ENCODE measurements around the gene PRKAB1. TPM values are rescaled to one million over a fixed set of nuclear protein-coding genes. Genes with fewer than 3 reads are reported as not detected.

Gene PRKAB1
- total RNA-seq, 1 donor from 2014 or later: 45.6 TPM

DNA sequence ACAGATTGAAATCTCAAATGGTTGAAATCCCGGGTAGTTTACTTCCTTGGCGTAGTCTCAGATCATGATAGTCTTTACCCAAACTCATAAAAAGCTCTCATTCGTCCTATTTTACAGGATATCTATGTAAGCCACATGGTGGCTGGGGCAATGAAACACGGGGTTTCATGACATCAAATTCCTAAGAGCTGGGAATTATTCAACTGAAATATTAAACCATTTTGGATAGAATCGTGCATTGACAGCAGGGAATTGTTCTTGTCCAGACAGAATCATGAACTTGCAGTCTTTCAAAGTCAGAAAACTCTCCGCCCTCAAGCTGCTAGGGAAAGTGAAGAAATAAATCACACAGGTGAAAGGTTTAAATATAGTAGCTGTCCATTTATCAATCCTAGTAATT lies 33.2 kb upstream of the PRKAB1 start:
- Histone ChIP-seq H3K27me3 (ENCODE audit: low read depth) (no peaks in the 10 kb centered on the region), H3K4me3 (no peak overlapping the region), H3K27ac (no peak overlapping the region), H3K9me3 (no peaks in the 10 kb centered on the region), H3K36me3 (no peaks in the 10 kb centered on the region), H3K4me1 (no peaks in the 10 kb centered on the region)
- intact Hi-C loops (cut with DNase I): no loop called here
- no peak for DNase-seq
- no peak for ATAC-seq
- TF ChIP-seq, protein P1, sequence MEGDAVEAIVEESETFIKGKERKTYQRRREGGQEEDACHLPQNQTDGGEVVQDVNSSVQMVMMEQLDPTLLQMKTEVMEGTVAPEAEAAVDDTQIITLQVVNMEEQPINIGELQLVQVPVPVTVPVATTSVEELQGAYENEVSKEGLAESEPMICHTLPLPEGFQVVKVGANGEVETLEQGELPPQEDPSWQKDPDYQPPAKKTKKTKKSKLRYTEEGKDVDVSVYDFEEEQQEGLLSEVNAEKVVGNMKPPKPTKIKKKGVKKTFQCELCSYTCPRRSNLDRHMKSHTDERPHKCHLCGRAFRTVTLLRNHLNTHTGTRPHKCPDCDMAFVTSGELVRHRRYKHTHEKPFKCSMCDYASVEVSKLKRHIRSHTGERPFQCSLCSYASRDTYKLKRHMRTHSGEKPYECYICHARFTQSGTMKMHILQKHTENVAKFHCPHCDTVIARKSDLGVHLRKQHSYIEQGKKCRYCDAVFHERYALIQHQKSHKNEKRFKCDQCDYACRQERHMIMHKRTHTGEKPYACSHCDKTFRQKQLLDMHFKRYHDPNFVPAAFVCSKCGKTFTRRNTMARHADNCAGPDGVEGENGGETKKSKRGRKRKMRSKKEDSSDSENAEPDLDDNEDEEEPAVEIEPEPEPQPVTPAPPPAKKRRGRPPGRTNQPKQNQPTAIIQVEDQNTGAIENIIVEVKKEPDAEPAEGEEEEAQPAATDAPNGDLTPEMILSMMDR (IDR thresholded peaks at IDR 0.05): no peak

DNA sequence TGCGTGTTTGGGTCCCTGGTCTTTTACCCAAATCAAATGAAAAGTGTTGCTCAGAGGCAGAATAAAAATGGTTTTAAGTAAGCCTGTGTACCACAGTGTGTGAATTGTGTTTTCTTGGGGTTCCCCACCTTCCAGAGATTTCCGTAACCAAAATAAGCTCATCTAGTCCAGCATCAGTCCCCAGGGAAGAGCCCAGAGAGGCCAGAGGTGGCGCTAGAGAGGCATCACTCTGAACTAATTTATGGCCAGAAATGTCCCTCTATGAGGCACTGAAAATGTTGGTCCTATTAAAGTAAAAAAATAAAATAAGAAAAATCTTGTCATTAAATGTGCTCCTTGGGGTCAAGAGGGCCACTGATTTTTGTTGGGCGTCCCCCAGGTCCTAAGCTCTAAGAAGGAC lies 24.9 kb upstream of the PRKAB1 start:
- no peak for DNase-seq
- Histone ChIP-seq H3K36me3 (no peaks in the 10 kb centered on the region), H3K9me3 (no peaks in the 10 kb centered on the region), H3K27ac (no peak overlapping the region), H3K27me3 (ENCODE audit: low read depth) (peaks cover 3% of the 10 kb centered on the region), H3K4me3 (no peak overlapping the region), H3K4me1 (no peaks in the 10 kb centered on the region)
- intact Hi-C loops (cut with DNase I): no loop called here
- no peak for ATAC-seq
- TF ChIP-seq, protein P1 (IDR thresholded peaks at IDR 0.05): peak; percentile 15

DNA sequence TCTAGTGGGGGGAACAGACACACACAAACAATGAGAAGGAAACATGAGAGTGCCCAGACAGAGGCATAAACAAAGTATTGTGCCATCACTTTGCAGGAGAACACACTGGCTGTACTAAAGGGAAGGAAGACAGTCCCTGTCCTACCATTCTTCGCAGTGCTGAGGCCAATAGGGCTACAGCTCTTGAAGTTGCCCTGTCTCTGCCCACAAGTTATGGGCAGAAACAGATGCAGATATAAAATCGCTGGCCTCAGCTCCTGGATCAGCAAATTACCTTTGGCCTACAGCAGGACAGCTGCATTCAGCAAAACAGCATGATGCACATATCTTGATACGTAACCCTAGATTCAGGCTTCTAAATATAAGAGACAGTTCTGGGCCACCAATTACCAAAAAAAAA lies 23.0 kb upstream of the PRKAB1 start:
- TF ChIP-seq, protein P1 (IDR thresholded peaks at IDR 0.05): no peak
- no peak overlapping the region for H3K27ac ChIP-seq
- no peak overlapping the region for H3K4me3 ChIP-seq
- H3K4me1 ChIP-seq: peaks cover 3% of the 10 kb centered on the region
- intact Hi-C loops (cut with DNase I): no loop called here
- H3K36me3 ChIP-seq: no peaks in the 10 kb centered on the region
- DNase-seq (no peak), ATAC-seq (no peak)
- peaks cover 3% of the 10 kb centered on the region for H3K27me3 ChIP-seq (ENCODE audit: low read depth)
- H3K9me3 ChIP-seq: no peaks in the 10 kb centered on the region

DNA sequence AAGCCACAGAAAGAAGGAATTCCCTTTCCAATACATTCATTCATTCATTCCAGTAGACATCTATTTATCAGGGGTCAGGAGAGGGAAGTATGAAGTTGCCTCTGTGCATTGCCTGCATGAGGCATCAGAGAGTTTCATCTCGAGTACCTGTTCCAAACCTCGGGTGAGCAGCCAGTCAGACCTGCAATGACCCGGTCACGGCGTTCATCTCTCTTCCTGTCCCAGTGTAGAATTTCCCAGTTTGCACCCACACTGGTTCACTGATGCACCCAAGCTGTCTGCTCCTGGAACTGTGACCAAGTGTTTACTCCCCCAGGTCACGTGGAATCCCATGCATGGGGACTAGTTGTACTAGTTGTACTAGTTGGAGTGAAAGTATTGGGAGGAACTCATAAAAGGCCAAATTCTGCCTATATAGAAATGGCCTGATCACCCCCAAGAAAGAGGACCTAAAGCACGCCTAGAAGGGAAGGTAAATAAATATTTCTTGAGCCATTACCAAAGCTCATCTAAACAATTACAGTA lies 22.3 kb upstream of the PRKAB1 start:
- H3K4me1 ChIP-seq: peaks cover 3% of the 10 kb centered on the region
- no peak overlapping the region for H3K4me3 ChIP-seq
- DNase-seq (no peak), ATAC-seq (no peak)
- H3K27ac ChIP-seq: no peak overlapping the region
- TF ChIP-seq, protein P1 (IDR thresholded peaks at IDR 0.05): no peak
- no peaks in the 10 kb centered on the region for H3K9me3 ChIP-seq
- H3K36me3 ChIP-seq: no peaks in the 10 kb centered on the region
- H3K27me3 ChIP-seq (ENCODE audit: low read depth): peaks cover 3% of the 10 kb centered on the region
- intact Hi-C loops (cut with DNase I): no loop called here

DNA sequence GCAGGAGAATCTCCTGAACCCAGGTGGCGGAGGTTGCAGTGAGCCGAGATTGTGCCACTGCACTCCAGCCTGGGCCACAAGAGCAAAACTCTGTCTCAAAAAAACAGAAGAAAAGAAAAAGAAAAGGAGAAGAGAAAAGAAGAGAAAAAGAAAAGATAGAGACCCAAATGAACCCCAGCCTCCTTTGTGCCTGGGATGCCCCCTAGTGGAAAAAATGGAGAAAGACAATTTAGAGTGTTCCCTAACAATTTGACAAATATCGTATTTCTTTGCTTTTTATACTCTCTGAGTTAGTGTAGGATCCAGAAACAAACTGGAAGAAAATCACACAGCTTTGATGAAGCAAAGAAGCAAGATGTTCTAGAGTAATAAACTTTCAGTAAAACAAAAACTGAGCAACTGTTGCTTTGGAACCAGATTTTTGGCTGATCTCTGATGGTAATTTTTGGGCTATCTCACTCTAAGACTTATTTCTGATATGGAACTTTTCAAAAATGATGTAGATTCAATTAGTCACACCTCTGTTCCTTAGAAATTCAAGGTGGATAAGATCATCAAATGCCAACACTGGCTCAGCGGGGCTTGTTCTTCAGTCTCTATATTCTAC lies 18.6 kb upstream of the PRKAB1 start:
- DNase-seq: no peak
- no peaks in the 10 kb centered on the region for H3K9me3 ChIP-seq
- peaks cover 3% of the 10 kb centered on the region for H3K4me1 ChIP-seq
- H3K27ac ChIP-seq: no peak overlapping the region
- H3K36me3 ChIP-seq: no peaks in the 10 kb centered on the region
- H3K4me3 ChIP-seq: no peak overlapping the region
- intact Hi-C loops (cut with DNase I): no loop called here
- TF ChIP-seq, protein P1 (IDR thresholded peaks at IDR 0.05): peak; percentile 77
- no peak for ATAC-seq
- no peaks in the 10 kb centered on the region for H3K27me3 ChIP-seq (ENCODE audit: low read depth)
